Adrenal gland (tissue), 19 donors: Measurements from ENCODE around the gene LPIN1. TPM values are rescaled to one million over a fixed set of nuclear protein-coding genes. Genes with fewer than 3 reads are reported as not detected.

ENCODE experiments used
- DNase-seq, 7 donors: peaks; one replicate each; pipeline ENCODE4 v3.0.0-alpha.2; 2019 to 2020
- H3K27ac ChIP-seq, 5 donors: fragments of 200-600 bp; sonication (generic) in 4 of 5; 1 replicate in 3 of 5; 2 replicates in 2 of 5; pipeline versions ENCODE4 v1.5.1 to v1.8.0; 2016 to 2020; ENCODE audit warnings: mild to moderate bottlenecking in 1 of 5
- H3K27me3 ChIP-seq: fragments of 200-600 bp; 2 replicates; pipeline ENCODE4 v1.8.0; 2021
- H3K36me3 ChIP-seq, 2 donors: fragments of 200-600 bp; replicated peaks in 1 of 2; 1 replicate in 1 of 2; 2 replicates in 1 of 2; pipeline versions ENCODE4 v1.5.1 to v1.8.0; 2018 to 2022
- H3K4me1 ChIP-seq, 2 donors: fragments of 200-600 bp; replicated peaks in 1 of 2; 1 replicate in 1 of 2; 2 replicates in 1 of 2; pipeline versions ENCODE4 v1.5.1 to v1.8.0; 2018 to 2021
- H3K4me3 ChIP-seq, 4 donors: fragments of 200-600 bp; sonication (generic) in 3 of 4; one replicate each; pipeline ENCODE4 v1.5.1; 2016 to 2018
- H3K9me3 ChIP-seq, 3 donors: fragments of 200-600 bp; sonication (generic) in 1 of 3; replicated peaks in 1 of 3; 1 replicate in 2 of 3; 2 replicates in 1 of 3; pipeline versions ENCODE4 v1.5.1 to v1.8.0; 2016 to 2021
- POLR2A ChIP-seq, 2 donors: fragments of 450-650 bp; IDR thresholded peaks; one replicate each; pipeline ENCODE4 v1.6.1; 2017; ENCODE audit warnings: antibody characterized with exemption in 2 of 2, mild to moderate bottlenecking in 2 of 2, moderate library complexity in 1 of 2
- WGBS, 4 donors: extraction: QIAGEN DNeasy Blood & Tissue Kit in 2 of 4; methylation state at CpG; one replicate each; pipeline versions ENCODE4 v1.1.5 to v1.1.7; 2013 to 2017; 5-methylcytosine and 5-hydroxymethylcytosine counted together
- intact Hi-C, 2 donors: fragments of 100-400 bp; cut with DNase I; formaldehyde crosslinking; loops; one replicate each; pipeline versions ENCODE4 v1.14.1 to v1.15.0; 2022 to 2023
- long read RNA-seq, 10 donors: library from polyadenylated mRNA in 3 of 10; unstranded in 2 of 10; stranded (forward) in 1 of 10; transcript quantifications; one replicate each; pipeline ENCODE4 v2.0.0 and lab custom pipeline, GENCODE V29; 2021 to 2026
- polyA plus RNA-seq, 3 donors: library from polyadenylated mRNA; stranded (reverse); fragments of 200-250 nt in 2 of 3; fragments of 350-450 nt in 1 of 3; fragmentation: Illumina TruSeq in 1 of 3; extraction: RNeasy Lipid Tissue Mini Kit (QIAGEN cat#74804) in 1 of 3; gene quantifications; one replicate each; pipeline ENCODE4 v1.2.3, GENCODE V29; 2013 to 2014
- total RNA-seq, 9 donors: library from RNA; depleted of rRNA in 4 of 9; stranded (reverse); fragments of >200 nt in 4 of 9; fragments of 120-200 nt in 1 of 9; fragmentation: NEBNext Ultra II Directional in 1 of 9; extraction: Animal tissue kit (Norgen Biotek cat#: 25700) in 1 of 9; gene quantifications; one replicate each; pipeline versions ENCODE4 v1.1.0 to v1.2.4, GENCODE V29; 2013 to 2023
- TF ChIP-seq, protein P1 (sequence below), 6 experiments: fragments of 450-650 bp in 4 of 6; fragments of 200-600 bp in 2 of 6; sonication (generic) in 1 of 6; IDR thresholded peaks; 1 replicate in 5 of 6; 2 replicates in 1 of 6; pipeline versions ENCODE4 v1.5.1 to v1.8.0; 2016 to 2021; ENCODE audit warnings: antibody characterized with exemption in 6 of 6, mild to moderate bottlenecking in 2 of 6, moderate library complexity in 1 of 6
- donor health status: healthy with polysubstance abuse.
- donor health status: Bipolar disorder and iron deficiency.
- donor health status: DM: yes; HTN: yes; CAD: no.
- donor health status: DM: no; HTN: no; CAD: no.
- donor health status: DM: no; HTN: no; CAD: no.
- donor health status: DM: yes; HTN: yes; CAD: no.

The LPIN1 gene, protein sequence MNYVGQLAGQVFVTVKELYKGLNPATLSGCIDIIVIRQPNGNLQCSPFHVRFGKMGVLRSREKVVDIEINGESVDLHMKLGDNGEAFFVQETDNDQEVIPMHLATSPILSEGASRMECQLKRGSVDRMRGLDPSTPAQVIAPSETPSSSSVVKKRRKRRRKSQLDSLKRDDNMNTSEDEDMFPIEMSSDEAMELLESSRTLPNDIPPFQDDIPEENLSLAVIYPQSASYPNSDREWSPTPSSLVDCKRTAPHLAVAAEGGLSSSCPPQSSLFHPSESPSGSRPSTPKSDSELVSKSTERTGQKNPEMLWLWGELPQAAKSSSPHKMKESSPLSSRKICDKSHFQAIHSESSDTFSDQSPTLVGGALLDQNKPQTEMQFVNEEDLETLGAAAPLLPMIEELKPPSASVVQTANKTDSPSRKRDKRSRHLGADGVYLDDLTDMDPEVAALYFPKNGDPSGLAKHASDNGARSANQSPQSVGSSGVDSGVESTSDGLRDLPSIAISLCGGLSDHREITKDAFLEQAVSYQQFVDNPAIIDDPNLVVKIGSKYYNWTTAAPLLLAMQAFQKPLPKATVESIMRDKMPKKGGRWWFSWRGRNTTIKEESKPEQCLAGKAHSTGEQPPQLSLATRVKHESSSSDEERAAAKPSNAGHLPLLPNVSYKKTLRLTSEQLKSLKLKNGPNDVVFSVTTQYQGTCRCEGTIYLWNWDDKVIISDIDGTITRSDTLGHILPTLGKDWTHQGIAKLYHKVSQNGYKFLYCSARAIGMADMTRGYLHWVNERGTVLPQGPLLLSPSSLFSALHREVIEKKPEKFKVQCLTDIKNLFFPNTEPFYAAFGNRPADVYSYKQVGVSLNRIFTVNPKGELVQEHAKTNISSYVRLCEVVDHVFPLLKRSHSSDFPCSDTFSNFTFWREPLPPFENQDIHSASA
- total RNA-seq, result 10 to 100 TPM; 19.9 to 58.5 (median 38.8) TPM
- polyA plus RNA-seq, result 10 to 100 TPM; 17.0 to 58.3 (median 23.3) TPM
- long read RNA-seq, donor 1, partial matches to known transcripts, result 5 of 10 reads
- long read RNA-seq, donor 1, other reads (novel, unspliced or antisense), result 5 of 10 reads
- long read RNA-seq, donor 2, result 0 reads
- long read RNA-seq, donor 3, result 0 reads
- long read RNA-seq, donor 4, partial matches to known transcripts, result 4 of 7 reads
- long read RNA-seq, donor 4, other reads (novel, unspliced or antisense), result 3 of 7 reads
- long read RNA-seq, donor 5, full-length matches to known transcripts, result 15 of 52 reads
- long read RNA-seq, donor 5, partial matches to known transcripts, result 6 of 52 reads
- long read RNA-seq, donor 5, other reads (novel, unspliced or antisense), result 31 of 52 reads
- long read RNA-seq, donor 6, full-length matches to known transcripts, result 1 of 15 reads
- long read RNA-seq, donor 6, partial matches to known transcripts, result 9 of 15 reads
- long read RNA-seq, donor 6, other reads (novel, unspliced or antisense), result 5 of 15 reads
- long read RNA-seq, donor 7, full-length matches to known transcripts, result 1 of 1 reads
- long read RNA-seq, donor 7, partial matches to known transcripts, result 0 of 1 reads
- long read RNA-seq, donor 7, other reads (novel, unspliced or antisense), result 0 of 1 reads
- long read RNA-seq, donor 8, partial matches to known transcripts, result 5 of 5 reads
- long read RNA-seq, donor 8, other reads (novel, unspliced or antisense), result 0 of 5 reads
- long read RNA-seq, donor 9, full-length matches to known transcripts, result 1 of 1 reads
- long read RNA-seq, donor 9, partial matches to known transcripts, result 0 of 1 reads
- long read RNA-seq, donor 9, other reads (novel, unspliced or antisense), result 0 of 1 reads
- long read RNA-seq, donor 10, result 0 reads

DNA sequence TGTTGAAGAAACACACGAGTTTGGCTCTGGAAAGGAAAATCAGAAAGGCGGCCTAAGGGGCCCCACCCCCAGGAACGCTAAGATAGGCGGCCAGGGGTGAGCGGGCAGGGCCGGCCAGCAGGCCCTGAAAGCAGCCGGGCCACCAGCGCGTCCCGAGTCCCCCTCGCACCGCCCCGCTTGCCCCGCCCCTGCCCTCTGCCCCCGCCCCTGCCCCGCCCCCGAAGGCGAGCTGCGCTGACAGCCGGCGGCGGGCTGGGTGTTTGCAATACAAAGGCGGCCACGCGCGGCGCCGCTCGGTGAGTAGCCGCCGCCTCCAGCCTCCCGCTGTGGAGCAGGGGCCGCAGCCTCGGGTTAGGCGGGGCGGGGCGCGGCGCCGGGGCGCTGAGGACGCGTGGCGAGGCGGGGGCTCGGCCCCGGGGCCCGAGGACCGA is at the start of gene LPIN1:
Gene LPIN1 (plus strand): TSS at position 257 of the 431 bp plus-strand sequence. CDS start 18,910 bp downstream, outside the sequence.
- intact Hi-C loops, result loop anchor here in 1 of 2 donors (10.0 kb wide), 1 partner anchor 52 kb away; no protein-coding TSS in a partner anchor
- H3K4me1 ChIP-seq, result peaks cover 14 to 32% of the 10 kb centered on the region in 2 donors

DNA sequence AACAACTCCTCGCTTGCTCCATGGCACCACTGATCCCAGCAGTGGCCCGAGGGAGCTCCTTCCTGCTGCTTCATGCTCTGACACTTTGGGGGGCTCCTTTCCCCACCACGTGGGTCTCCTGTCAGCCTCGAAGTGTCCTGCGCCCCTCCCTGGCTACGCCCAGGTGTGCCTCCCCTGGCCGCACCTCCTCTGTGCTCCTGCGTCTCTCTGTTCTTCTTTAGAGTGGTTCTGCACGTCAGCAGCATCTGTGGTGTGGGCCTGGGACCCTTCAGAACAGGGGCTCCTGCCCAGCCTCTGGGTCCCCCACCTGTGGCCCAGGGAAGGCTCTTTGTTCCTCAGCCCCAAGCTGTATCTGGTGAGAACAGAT is 49.7 kb upstream of the LPIN1 start:
- intact Hi-C loops, result loop anchor here (5.0 to 10.0 kb wide), 2 partner anchors 46 to 48 kb away; partner anchors contain the start of gene LPIN1 (in 1 of the 2)
- Histone ChIP-seq H3K27me3 (no peaks in the 10 kb centered on the region), H3K36me3 (no peaks in the 10 kb centered on the region), H3K4me3 (no peak overlapping the region), H3K9me3 (no peaks in the 10 kb centered on the region), H3K27ac (peak overlapping the region in 2 of 5 donors; percentile 10 to 78), H3K4me1 (peaks cover 0 to 21% of the 10 kb centered on the region in 2 donors)
- no peak for TF ChIP-seq POLR2A (IDR thresholded peaks at IDR 0.05)
- TF ChIP-seq, protein P1, sequence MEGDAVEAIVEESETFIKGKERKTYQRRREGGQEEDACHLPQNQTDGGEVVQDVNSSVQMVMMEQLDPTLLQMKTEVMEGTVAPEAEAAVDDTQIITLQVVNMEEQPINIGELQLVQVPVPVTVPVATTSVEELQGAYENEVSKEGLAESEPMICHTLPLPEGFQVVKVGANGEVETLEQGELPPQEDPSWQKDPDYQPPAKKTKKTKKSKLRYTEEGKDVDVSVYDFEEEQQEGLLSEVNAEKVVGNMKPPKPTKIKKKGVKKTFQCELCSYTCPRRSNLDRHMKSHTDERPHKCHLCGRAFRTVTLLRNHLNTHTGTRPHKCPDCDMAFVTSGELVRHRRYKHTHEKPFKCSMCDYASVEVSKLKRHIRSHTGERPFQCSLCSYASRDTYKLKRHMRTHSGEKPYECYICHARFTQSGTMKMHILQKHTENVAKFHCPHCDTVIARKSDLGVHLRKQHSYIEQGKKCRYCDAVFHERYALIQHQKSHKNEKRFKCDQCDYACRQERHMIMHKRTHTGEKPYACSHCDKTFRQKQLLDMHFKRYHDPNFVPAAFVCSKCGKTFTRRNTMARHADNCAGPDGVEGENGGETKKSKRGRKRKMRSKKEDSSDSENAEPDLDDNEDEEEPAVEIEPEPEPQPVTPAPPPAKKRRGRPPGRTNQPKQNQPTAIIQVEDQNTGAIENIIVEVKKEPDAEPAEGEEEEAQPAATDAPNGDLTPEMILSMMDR (IDR thresholded peaks at IDR 0.05), result no peak
- WGBS, 4 donors, result 66 to 80% (median 69%) methylated on average over 9 of the region's 9 CpGs
- DNase-seq, result no peak

More for the DNA sequence above, at the start of gene LPIN1:
- Histone ChIP-seq H3K27ac (peak within 1 kb of the TSS in 4 of 5 donors; percentile 20 to 90 (median 80)), H3K27me3 (no peaks in the 10 kb centered on the region), H3K9me3 (no peaks in the 10 kb centered on the region), H3K4me3 (peak within 1 kb of the TSS in 3 of 4 donors; percentile 34 to 94 (median 65)), H3K36me3 (no peaks in the 10 kb centered on the region)
- 0% methylated on average over 2 to 49 of the region's 49 CpGs for WGBS, 4 donors
- DNase-seq, result peak; percentile 87 to 94 (median 92)
- TF ChIP-seq, protein P1 (IDR thresholded peaks at IDR 0.05), result no peak
- TF ChIP-seq POLR2A (IDR thresholded peaks at IDR 0.05), result peak; percentile 83 to 86

DNA sequence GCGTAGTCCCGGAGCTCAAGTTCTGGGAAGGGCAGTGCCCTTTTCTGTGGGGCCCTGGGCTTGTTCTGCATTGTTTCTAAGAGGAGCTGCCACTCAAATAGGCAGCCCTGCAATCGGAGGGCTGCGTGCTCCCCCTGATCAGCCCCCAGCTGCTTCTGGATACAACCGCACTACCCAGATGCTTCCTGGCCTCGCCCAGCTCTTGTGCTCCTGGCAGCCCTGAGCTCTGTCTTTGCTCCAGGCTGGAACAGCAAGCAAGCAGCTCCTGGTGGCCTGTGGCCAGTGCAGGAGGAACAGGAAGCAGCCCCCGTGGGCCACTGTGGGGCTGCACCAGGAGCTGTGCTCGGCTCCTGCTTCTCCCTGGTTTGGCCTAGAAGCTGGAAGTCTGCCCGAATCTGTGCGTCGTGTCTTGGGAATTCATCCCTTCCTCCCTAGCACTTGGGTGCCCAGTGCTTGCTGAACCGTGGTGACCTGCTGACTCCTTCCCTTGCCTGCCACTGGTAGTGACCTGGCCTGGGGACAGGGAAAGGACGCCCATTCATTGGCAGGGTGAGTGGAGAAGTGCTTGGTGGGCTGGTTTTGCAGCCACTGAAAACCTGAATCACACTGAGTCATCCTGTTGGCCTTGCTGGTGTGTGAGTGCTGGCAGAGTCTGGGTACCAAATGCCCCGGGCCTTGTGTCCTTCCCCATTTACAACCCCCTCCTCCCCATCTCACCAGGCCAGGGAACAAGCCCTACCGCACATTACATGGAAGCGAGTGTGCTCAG is 49.1 kb upstream of the LPIN1 start:
- H3K36me3 ChIP-seq, result no peaks in the 10 kb centered on the region
- H3K27me3 ChIP-seq, result no peaks in the 10 kb centered on the region
- no peaks in the 10 kb centered on the region for H3K9me3 ChIP-seq
- peaks cover 0 to 21% of the 10 kb centered on the region in 2 donors for H3K4me1 ChIP-seq
- H3K4me3 ChIP-seq, result no peak overlapping the region
- intact Hi-C loops, result loop anchor here (5.0 to 10.0 kb wide), 2 partner anchors 45 to 48 kb away; partner anchors contain the start of gene LPIN1 (in 1 of the 2)
- DNase-seq, result peak in 2 of 7 donors; percentile 59 to 61
- peak overlapping the region in 2 of 5 donors; percentile 78 to 85 for H3K27ac ChIP-seq
- 58 to 67% (median 61%) methylated on average over 11 to 16 of the region's 16 CpGs for WGBS, 4 donors
- TF ChIP-seq, protein P1 (IDR thresholded peaks at IDR 0.05), result no peak
- no peak for TF ChIP-seq POLR2A (IDR thresholded peaks at IDR 0.05)
